Measurements from ENCODE around the gene ZNF750. TPM values are rescaled to one million over a fixed set of nuclear protein-coding genes. Genes with fewer than 3 reads are reported as not detected.

Gene ZNF750
- total and polyA plus RNA-seq, 2 donors (not counting 3 experiments of a cell fraction or from before 2014, with no cell fraction given) = 0.15 to 0.80 TPM

GRCh38 chr17:82805823-82806222 lies 34.0 kb downstream of the ZNF750 start:
- ChIA-PET POLR2A (no interaction called here), CTCF (interaction anchor here (0.9 to 3.6 kb wide), 2 partner anchors 18 to 25 kb away, joined by 3 to 13 read pairs; no protein-coding TSS in a partner anchor)
- TF ChIP-seq FOS (IDR thresholded peaks at IDR 0.05; ENCODE audit: borderline replicate concordance, insufficient read depth, low read length) = no peak
- TF ChIP-seq GATA2 (IDR thresholded peaks at IDR 0.05; ENCODE audit: insufficient read depth, insufficient read length, low read depth, low read length) = no peak
- TF ChIP-seq MAX (IDR thresholded peaks at IDR 0.05; ENCODE audit: insufficient read depth, insufficient read length) = no peak
- TF ChIP-seq JUN (IDR thresholded peaks at IDR 0.05; ENCODE audit: borderline replicate concordance, insufficient read depth, insufficient read length, low read depth) = no peak
- no peak for TF ChIP-seq CTCF (IDR thresholded peaks at IDR 0.05; ENCODE audit: extremely low read depth in 1 of 2, insufficient read depth in 1 of 2, low read depth in 1 of 2, low read length in 2 of 2)
- no peak for TF ChIP-seq POLR2AphosphoS5 (IDR thresholded peaks at IDR 0.05; ENCODE audit: insufficient read depth, low read depth, low read length)
- no peak for TF ChIP-seq MYC (IDR thresholded peaks at IDR 0.05; ENCODE audit: low read depth, low read length)
- no peak for TF ChIP-seq POLR2A (IDR thresholded peaks at IDR 0.05; ENCODE audit: low read depth, low read length)
- TF ChIP-seq EZH2 (IDR thresholded peaks at IDR 0.05; ENCODE audit: borderline replicate concordance, low read depth, low read length, severe bottlenecking) = no peak
- Histone ChIP-seq H3K9ac (replicated peaks; ENCODE audit: extremely low read depth, insufficient read depth, low read length) (no peak overlapping the region), H3K36me3 (ENCODE audit: control insufficient read depth in 2 of 2, extremely low read depth in 1 of 2, insufficient read depth in 2 of 2, low read length in 2 of 2) (no peaks in the 10 kb centered on the region), H3K27ac (ENCODE audit: insufficient read depth, low read depth, low read length) (no peak overlapping the region), H4K20me1 (replicated peaks; ENCODE audit: control insufficient read depth, extremely low read depth, insufficient read depth, low read length) (no peaks in the 10 kb centered on the region), H3K4me1 (ENCODE audit: control insufficient read depth, extremely low read depth, insufficient read depth, low read length) (peaks cover 7% of the 10 kb centered on the region), H3K4me3 (replicated peaks in 1 of 3; ENCODE audit: insufficient read depth in 1 of 3, low read depth in 1 of 3, low read length in 3 of 3) (no peak overlapping the region), H3K4me2 (ENCODE audit: insufficient read depth, low read length) (no peak overlapping the region), H3K27me3 (ENCODE audit: control insufficient read depth in 2 of 2, insufficient read depth in 2 of 2, low read length in 2 of 2) (no peaks in the 10 kb centered on the region), H3K9me1 (replicated peaks; ENCODE audit: control insufficient read depth, extremely low read depth, insufficient read depth, low read length) (no peaks in the 10 kb centered on the region), H3K9me3 (replicated peaks; ENCODE audit: control insufficient read depth, insufficient read depth, low read length) (no peaks in the 10 kb centered on the region), H3K79me2 (ENCODE audit: control insufficient read depth, insufficient read depth, low read length) (no peaks in the 10 kb centered on the region), H2AFZ (ENCODE audit: low read depth, low read length) (no peak overlapping the region)
- intact Hi-C loops (cut with micrococcal nuclease) (no loop called here), dilution Hi-C loops (cut with MboI; ENCODE audit: extremely low pct_ligation_motif_present, low sequenced_read_pairs) (no loop called here)
- DNase-seq (ENCODE audit: low read depth, low spot score) = no peak
- BruUV-seq (replicated peaks) = no TSS peak
- no peak for FAIRE-seq
